Activated CD4-positive, alpha-beta T cell treated with anti-CD3 and anti-CD28 coated beads for 36 hours (primary cell): Measurements from ENCODE around the gene TSPO. TPM values are rescaled to one million over a fixed set of nuclear protein-coding genes. Genes with fewer than 3 reads are reported as not detected.
A peak's percentile ranks its signal among the peaks of the same experiment; 100 is the strongest.

ENCODE experiments used
- ATAC-seq: fragments of 200-7000 bp; cut with Tn5 transposase; one replicate; pipeline ENCODE4 v1.10.0; 2021; ENCODE audit warnings: mild to moderate bottlenecking, moderate library complexity
- CTCF ChIA-PET: fragments of 350-600 bp; sonication (Branson Sonifier 250); formaldehyde crosslinking; loops from one replicate; lab custom pipeline; 2021; ENCODE audit warnings: antibody characterized with exemption; lab: Charles Lee
- POLR2A ChIA-PET: fragments of 350-600 bp; sonication (Branson Sonifier 250); formaldehyde crosslinking; loops from one replicate; lab custom pipeline; 2021; ENCODE audit warnings: antibody characterized with exemption, inconsistent platforms; lab: Charles Lee
- DNase-seq: peaks from one replicate; pipeline ENCODE4 v3.0.0-alpha.2; 2020
- H3K27ac Mint-ChIP-seq: one replicate; pipeline ENCODE4 v1.8.0; 2021; ENCODE audit warnings: mixed read lengths
- H3K27me3 Mint-ChIP-seq: one replicate; pipeline ENCODE4 v1.8.0; 2021; ENCODE audit warnings: mixed read lengths
- H3K36me3 Mint-ChIP-seq: one replicate; pipeline ENCODE4 v1.8.0; 2021; ENCODE audit warnings: low read depth, mixed read lengths
- H3K4me1 Mint-ChIP-seq: one replicate; pipeline ENCODE4 v1.8.0; 2021; ENCODE audit warnings: mixed read lengths
- H3K4me3 Mint-ChIP-seq: one replicate; pipeline ENCODE4 v1.8.0; 2021; ENCODE audit warnings: mild to moderate bottlenecking, moderate library complexity, mixed read lengths
- H3K9me3 Mint-ChIP-seq: one replicate; pipeline ENCODE4 v1.8.0; 2021; ENCODE audit warnings: low read depth, mixed read lengths
- intact Hi-C, 2 experiments: fragments of 100-400 bp; cut with DNase I in 1 of 2; cut with micrococcal nuclease in 1 of 2; formaldehyde crosslinking; loops; one replicate each; pipeline versions ENCODE4 v1.14.2 to v1.15.1; 2022 to 2024; cut with DNase I, micrococcal nuclease
- total RNA-seq, 2 experiments: library from RNA; stranded (reverse); gene quantifications; one replicate each; pipeline ENCODE4 v1.2.3, GENCODE V29; 2021

Gene TSPO
- total RNA-seq, 2 experiments from 2014 or later = 61.7 to 114 TPM

DNA sequence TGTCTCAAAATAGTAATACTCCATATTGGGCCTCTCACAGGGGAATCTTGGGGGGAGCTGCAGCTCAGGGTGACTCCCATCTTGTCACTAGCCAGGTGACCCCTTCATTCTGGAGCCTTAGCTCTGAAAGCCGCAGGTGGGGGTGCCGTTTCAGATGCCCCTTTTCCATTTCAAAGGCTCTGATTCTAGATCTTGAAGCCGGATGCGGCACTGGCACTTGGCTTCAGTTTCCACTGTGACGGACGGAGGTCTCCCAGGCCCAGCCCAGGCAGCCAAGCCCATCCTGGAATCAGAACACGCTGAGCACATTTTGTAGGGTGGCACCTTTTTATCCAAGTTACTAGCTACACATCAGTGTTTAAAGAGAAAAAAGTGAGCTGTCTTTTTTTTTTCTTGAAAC, 34.4 kb upstream of the TSPO start:
- POLR2A ChIA-PET = interaction anchor here (0.6 kb wide), 1 partner anchor 687 kb away, joined by 3 read pairs; no protein-coding TSS in a partner anchor

GRCh38 chr22:43118024-43118849, 33.1 kb upstream of the TSPO start:
- Mint-ChIP-seq H3K27me3 (no peaks in the 10 kb centered on the region), H3K27ac (no peak overlapping the region), H3K4me3 (no peak overlapping the region), H3K4me1 (peaks cover 3% of the 10 kb centered on the region), H3K9me3 (no peaks in the 10 kb centered on the region), H3K36me3 (no peaks in the 10 kb centered on the region)
- DNase-seq (no peak), ATAC-seq (no peak)
- CTCF ChIA-PET = no interaction called here
- POLR2A ChIA-PET = interaction anchor here (0.5 kb wide), 1 partner anchor 28 kb away, joined by 3 read pairs; no protein-coding TSS in a partner anchor
- intact Hi-C loops = no loop called here

More for the DNA sequence above, 34.4 kb upstream of the TSPO start:
- intact Hi-C loops = no loop called here
- no peak overlapping the region for H3K27ac Mint-ChIP-seq
- ATAC-seq (no peak), DNase-seq (no peak)
- no peaks in the 10 kb centered on the region for H3K27me3 Mint-ChIP-seq
- peaks cover 3% of the 10 kb centered on the region for H3K4me1 Mint-ChIP-seq
- H3K36me3 Mint-ChIP-seq = no peaks in the 10 kb centered on the region
- CTCF ChIA-PET = interaction anchor here (0.6 kb wide), 1 partner anchor 215 kb away, joined by 3 read pairs; no protein-coding TSS in a partner anchor
- no peak overlapping the region for H3K4me3 Mint-ChIP-seq
- no peaks in the 10 kb centered on the region for H3K9me3 Mint-ChIP-seq

DNA sequence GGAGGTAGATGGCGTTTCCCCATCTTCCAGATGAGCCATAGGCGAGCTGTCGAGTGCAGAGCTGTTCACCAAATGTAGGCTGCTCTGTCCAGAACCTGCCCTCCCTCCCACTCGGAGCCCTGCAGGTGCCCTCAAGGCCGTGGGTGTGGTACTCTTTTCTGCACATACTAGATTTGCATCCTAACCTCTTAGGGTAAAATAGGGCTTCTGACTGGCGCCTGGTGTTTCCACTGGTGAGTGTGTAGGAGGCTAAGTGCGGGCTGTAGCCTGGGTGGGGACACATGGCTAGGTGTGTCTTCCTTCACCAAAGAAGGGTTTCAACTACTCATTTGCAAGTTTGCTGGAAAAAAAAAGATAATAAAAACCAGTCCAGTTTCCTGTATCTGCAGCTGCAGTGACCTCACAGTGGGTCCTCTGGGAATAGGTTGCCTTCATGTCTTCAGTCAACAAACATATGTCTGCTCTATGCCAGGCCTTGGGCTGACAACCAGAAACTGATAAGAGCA, 32.4 kb upstream of the TSPO start:
- intact Hi-C loops = no loop called here
- CTCF ChIA-PET = no interaction called here
- Mint-ChIP-seq H3K27ac (no peak overlapping the region), H3K36me3 (no peaks in the 10 kb centered on the region), H3K9me3 (no peaks in the 10 kb centered on the region), H3K27me3 (no peaks in the 10 kb centered on the region), H3K4me1 (peaks cover 3% of the 10 kb centered on the region), H3K4me3 (no peak overlapping the region)
- no peak for DNase-seq
- POLR2A ChIA-PET = no interaction called here
- ATAC-seq = no peak

DNA sequence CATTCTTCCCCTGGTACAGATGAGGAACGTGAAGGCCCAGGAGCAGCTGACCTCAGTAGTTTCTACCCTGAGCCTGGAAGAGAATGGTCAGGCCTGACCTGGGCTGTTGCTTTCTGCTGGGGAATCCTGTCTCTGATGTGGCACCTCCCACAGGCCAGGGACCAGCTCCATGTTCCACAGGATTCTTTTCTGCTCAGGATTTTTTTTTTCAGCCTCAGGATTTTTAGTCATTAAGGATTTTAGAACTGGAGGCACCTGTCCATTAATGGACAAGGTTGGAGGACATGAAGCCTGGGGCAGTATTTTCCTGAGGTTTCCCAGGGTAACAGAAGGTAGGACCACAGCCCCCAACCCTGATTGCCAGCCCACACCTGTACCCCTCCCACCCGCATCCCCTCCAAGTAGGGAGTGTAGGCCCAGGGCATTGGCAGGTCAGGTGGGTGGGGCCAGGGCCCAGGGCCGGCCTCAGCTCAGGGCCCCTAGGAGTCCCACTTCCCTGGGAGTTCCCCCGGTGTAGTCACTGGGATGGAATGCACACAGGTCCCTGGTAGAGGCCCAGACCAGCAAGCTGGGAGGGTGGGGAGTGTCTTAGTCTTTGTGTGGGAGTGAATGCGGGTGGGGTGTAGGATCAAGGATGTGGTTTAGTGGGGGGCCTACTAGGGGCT, 24.7 kb upstream of the TSPO start:
- Mint-ChIP-seq H3K36me3 (no peaks in the 10 kb centered on the region), H3K4me1 (peaks cover 2% of the 10 kb centered on the region), H3K4me3 (no peak overlapping the region), H3K27me3 (no peaks in the 10 kb centered on the region), H3K27ac (no peak overlapping the region), H3K9me3 (no peaks in the 10 kb centered on the region)
- CTCF ChIA-PET = interaction anchor here (0.7 kb wide), 1 partner anchor 61 kb away, joined by 3 read pairs; no protein-coding TSS in a partner anchor
- intact Hi-C loops = no loop called here
- ATAC-seq = peak; percentile 47
- DNase-seq = no peak
- POLR2A ChIA-PET = interaction anchor here (0.6 kb wide), 1 partner anchor 38 kb away, joined by 4 read pairs; no protein-coding TSS in a partner anchor

DNA sequence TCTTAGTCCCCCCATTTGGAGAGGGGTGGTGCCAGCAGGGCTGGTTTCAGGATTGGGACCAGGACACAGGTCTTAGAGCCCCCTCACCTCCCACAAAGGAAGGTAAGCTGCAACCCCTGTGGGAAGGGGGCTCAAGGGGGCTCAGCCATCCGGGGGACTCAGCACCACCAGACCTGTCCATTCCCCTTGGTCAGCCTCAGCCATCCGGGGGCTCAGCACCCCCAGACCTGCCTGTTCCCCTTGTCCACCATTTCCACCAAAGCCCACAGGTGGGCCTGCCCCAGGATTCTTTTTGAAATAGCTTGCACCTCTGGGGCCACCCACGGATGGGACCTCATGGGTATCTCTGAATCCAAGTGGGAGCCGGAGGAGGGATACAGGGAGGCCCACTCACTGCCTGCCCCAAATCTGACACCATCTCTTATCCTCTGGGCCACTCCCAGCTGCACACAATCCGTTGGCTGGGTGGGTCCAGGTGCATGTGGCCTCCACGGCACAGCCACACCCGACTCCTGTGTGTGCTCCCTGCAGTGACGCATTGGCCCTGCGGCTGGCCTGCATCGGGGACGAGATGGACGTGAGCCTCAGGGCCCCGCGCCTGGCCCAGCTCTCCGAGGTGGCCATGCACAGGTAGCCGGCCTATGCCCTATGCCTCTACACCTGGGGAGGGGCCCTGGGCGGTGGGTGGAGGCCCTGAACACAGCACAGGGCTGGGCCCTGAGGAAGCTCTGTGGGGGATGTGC, 24.0 kb upstream of the TSPO start:
- POLR2A ChIA-PET = no interaction called here
- Mint-ChIP-seq H3K36me3 (peaks cover 5% of the 10 kb centered on the region), H3K9me3 (no peaks in the 10 kb centered on the region), H3K4me1 (peaks cover 2% of the 10 kb centered on the region), H3K27me3 (no peaks in the 10 kb centered on the region), H3K4me3 (no peak overlapping the region), H3K27ac (no peak overlapping the region)
- CTCF ChIA-PET = no interaction called here
- intact Hi-C loops = no loop called here
- DNase-seq (no peak), ATAC-seq (no peak)

GRCh38 chr22:43128116-43128515, 23.2 kb upstream of the TSPO start:
- Mint-ChIP-seq H3K36me3 (peaks cover 7% of the 10 kb centered on the region), H3K4me1 (peaks cover 2% of the 10 kb centered on the region), H3K27ac (no peak overlapping the region), H3K9me3 (no peaks in the 10 kb centered on the region), H3K4me3 (no peak overlapping the region), H3K27me3 (no peaks in the 10 kb centered on the region)
- CTCF ChIA-PET = no interaction called here
- ATAC-seq (no peak), DNase-seq (no peak)
- POLR2A ChIA-PET = no interaction called here
- intact Hi-C loops = no loop called here

DNA sequence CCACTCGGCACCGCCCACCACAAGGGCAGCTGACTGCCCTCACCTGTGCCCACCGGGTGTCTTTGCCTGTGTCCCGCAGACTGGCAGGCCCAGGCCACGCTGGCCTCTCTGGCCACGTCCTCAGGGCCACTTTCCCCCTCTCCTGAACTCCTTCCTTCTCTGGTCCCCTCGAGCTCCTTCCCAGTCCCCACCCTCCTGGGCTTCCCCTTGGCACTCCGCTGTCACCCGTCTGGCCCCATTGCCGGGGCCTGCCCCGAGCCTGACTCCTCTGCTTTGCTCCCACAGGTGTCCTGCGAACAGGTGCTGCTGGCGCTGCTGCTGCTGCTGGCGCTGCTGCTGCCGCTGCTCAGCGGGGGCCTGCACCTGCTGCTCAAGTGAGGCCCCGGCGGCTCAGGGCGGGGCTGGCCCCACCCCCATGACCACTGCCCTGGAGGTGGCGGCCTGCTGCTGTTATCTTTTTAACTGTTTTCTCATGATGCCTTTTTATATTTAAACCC, 22.4 kb upstream of the TSPO start:
- Mint-ChIP-seq H3K36me3 (peaks cover 10% of the 10 kb centered on the region), H3K9me3 (no peaks in the 10 kb centered on the region), H3K27me3 (no peaks in the 10 kb centered on the region), H3K4me3 (no peak overlapping the region), H3K4me1 (peaks cover 2% of the 10 kb centered on the region), H3K27ac (no peak overlapping the region)
- CTCF ChIA-PET = no interaction called here
- POLR2A ChIA-PET = no interaction called here
- no peak for DNase-seq
- intact Hi-C loops = no loop called here
- ATAC-seq = no peak

DNA sequence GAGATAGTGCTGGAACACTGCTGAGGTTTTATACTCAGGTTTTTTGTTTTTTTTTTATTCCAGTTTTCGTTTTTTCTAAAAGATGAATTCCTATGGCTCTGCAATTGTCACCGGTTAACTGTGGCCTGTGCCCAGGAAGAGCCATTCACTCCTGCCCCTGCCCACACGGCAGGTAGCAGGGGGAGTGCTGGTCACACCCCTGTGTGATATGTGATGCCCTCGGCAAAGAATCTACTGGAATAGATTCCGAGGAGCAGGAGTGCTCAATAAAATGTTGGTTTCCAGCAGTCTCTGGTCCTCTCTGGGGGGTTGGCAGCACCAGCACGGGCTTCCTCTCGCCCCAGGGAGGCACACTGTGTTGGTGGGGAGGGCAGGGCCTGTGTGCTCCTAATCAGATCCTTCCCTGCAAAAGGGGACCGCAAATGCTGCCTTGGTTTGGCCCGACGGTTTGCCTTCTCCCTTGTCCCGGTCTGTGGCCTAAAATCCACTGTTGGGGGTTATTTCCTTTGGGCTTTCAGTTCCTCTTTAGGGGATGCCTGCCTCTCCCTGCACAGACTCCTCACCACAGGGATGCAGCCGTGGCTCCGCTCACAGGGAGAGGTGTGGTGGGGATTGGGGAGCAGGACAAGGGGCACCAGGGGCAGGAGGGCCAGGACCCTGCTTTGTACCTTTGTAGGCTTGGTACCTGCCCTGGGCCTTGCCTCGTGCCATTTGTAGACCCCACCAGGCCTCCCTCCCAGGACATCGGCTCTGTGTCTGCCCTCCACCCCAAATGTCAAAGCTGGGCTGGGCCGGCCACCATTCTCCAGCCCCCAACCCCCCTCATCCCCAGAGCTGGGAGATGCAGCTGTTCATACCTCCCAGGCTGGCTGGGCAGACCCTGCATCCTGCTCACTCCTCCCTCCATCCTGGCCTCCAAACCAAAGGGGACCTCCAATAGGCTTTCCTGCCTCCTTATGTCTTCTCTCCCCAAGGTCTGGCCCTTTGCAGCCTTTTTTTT, 21.6 kb upstream of the TSPO start:
- no peak for ATAC-seq
- no peak overlapping the region for H3K4me3 Mint-ChIP-seq
- ChIA-PET CTCF (no interaction called here), POLR2A (no interaction called here)
- no peak overlapping the region for H3K27ac Mint-ChIP-seq
- H3K9me3 Mint-ChIP-seq = no peaks in the 10 kb centered on the region
- intact Hi-C loops = no loop called here
- peaks cover 17% of the 10 kb centered on the region for H3K36me3 Mint-ChIP-seq
- H3K4me1 Mint-ChIP-seq = peaks cover 2% of the 10 kb centered on the region
- no peaks in the 10 kb centered on the region for H3K27me3 Mint-ChIP-seq
- DNase-seq = no peak

GRCh38 chr22:43131773-43132501, 19.4 kb upstream of the TSPO start:
- Mint-ChIP-seq H3K27me3 (no peaks in the 10 kb centered on the region), H3K4me3 (no peak overlapping the region), H3K27ac (no peak overlapping the region), H3K36me3 (peaks cover 31% of the 10 kb centered on the region), H3K9me3 (no peaks in the 10 kb centered on the region), H3K4me1 (peaks cover 2% of the 10 kb centered on the region)
- intact Hi-C loops = no loop called here
- no peak for DNase-seq
- ATAC-seq = no peak
- ChIA-PET POLR2A (interaction anchor here (0.6 kb wide), 1 partner anchor 119 kb away, joined by 3 read pairs; no protein-coding TSS in a partner anchor), CTCF (no interaction called here)

- ATAC-seq (no peak), DNase-seq (no peak)
- no peaks in the 10 kb centered on the region for H3K27me3 Mint-ChIP-seq
- ChIA-PET POLR2A (no interaction called here), CTCF (no interaction called here)
- peaks cover 2% of the 10 kb centered on the region for H3K4me1 Mint-ChIP-seq
- peaks cover 33% of the 10 kb centered on the region for H3K36me3 Mint-ChIP-seq
- no peak overlapping the region for H3K27ac Mint-ChIP-seq
- intact Hi-C loops = no loop called here
- no peak overlapping the region for H3K4me3 Mint-ChIP-seq
- no peaks in the 10 kb centered on the region for H3K9me3 Mint-ChIP-seq
Measured at GRCh38 chr22:43133401-43133800, 18.0 kb upstream of the TSPO start.
